VCaP (cell line): Measurements from ENCODE around the gene TBC1D3C.
"Not testable (repeated sequence)": the region's sequence is repeated elsewhere in the genome, so short reads cannot be mapped to it uniquely, and the experiment has no call there.

Experiments
- H3K27ac ChIP-seq: fragments of 450-650 bp; 2 replicates; pipeline ENCODE4 v1.5.1; 2017

TBC1D3C gene

DNA sequence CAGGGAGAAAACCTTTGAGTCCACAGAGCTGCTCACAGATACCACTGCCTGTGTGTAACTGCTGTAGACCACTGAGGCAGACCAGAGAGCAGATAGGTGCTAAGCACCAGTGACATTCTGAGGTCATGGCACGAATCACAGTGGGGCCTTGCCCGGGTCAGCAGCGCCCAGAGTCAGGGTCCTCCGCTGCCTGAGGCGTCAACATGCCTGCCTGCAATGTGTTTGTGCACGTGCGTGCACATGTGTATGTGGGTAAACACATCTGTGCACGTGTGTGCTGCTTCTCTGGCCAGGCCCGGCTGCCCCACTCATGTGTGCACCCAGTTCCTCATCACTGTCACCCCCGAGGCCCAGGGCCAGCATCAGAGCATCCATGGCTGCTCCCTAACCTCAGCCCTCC is at the start of gene TBC1D3C:
Gene TBC1D3C, minus strand, starts transcription at position 101 of the 400 bp plus-strand sequence. CDS start 1,568 bp downstream, outside the sequence.
- not testable (repeated sequence) for H3K27ac ChIP-seq

- H3K27ac ChIP-seq: not testable (repeated sequence)
Observed at GRCh38 chr17:38099262-38099661, 30.8 kb upstream of the TBC1D3C start.

GRCh38 chr17:38094059-38094694 is 25.7 kb upstream of the TBC1D3C start:
- not testable (repeated sequence) for H3K27ac ChIP-seq

DNA sequence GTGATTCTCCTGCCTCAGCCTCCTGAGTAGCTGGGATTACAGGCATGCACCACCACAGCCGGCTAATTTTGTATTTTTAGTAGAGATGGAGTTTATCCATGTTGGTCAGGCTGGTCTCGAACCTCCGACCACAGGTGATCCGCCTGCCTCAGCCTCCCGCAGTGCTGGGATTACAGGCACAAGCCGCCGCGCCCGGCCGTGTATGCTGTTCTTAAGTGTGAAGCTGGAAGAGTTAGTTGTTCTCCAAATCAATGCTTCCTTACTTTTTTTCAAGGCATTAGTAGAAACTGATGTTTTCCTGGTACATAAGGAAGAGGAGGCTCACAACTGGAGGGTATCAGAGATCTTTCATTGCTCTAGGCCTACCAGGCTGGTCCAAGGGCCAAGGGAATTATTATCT is 19.7 kb upstream of the TBC1D3C start:
- H3K27ac ChIP-seq: not testable (repeated sequence)

GRCh38 chr17:38087344-38087743 is 18.9 kb upstream of the TBC1D3C start:
- not testable (repeated sequence) for H3K27ac ChIP-seq
